HepG2 (cell line): Measurements from ENCODE around the gene SLC16A7. TPM values are rescaled to one million over a fixed set of nuclear protein-coding genes. Genes with fewer than 3 reads are reported as not detected.

Experiments
- ATAC-seq: fragments of 200-7000 bp; cut with Tn5 transposase; 3 replicates; pipeline ENCODE4 v1.9.1; 2020; ENCODE audit warnings: mild to moderate bottlenecking, moderate library complexity
- BruUV-seq: library from RNA; stranded (reverse); fragments of 400-500 nt; replicated peaks from 2 replicates; lab custom pipeline; 2021; lab: Mats Ljungman, UMichigan
- CTCF ChIA-PET: fragments of 300-600 bp; formaldehyde crosslinking; extraction: SDS; loops from one replicate; lab custom pipeline; 2021; ENCODE audit warnings: low total read pairs, inconsistent platforms, low intra/inter-chr PET ratio; lab: Yijun Ruan, JAX
- POLR2A ChIA-PET: fragments of 350-600 bp; sonication (Branson Sonifier 250); formaldehyde crosslinking; loops from one replicate; lab custom pipeline; 2020; ENCODE audit warnings: antibody characterized with exemption, inconsistent platforms; lab: Yijun Ruan, JAX
- DNase-seq: peaks from one replicate; pipeline ENCODE4 v3.0.0-alpha.2; 2015; ENCODE audit warnings: low spot score
- FAIRE-seq: peaks from 3 replicates; lab custom pipeline; 2011; peaks lifted over from hg19 to GRCh38; lab: Jason Lieb, UNC
- H2AFZ ChIP-seq: one replicate; pipeline ENCODE4 v1.6.1; 2011; ENCODE audit warnings: low read length, inconsistent platforms
- H3K27ac ChIP-seq: fragments of 300-600 bp; 3 replicates; pipeline ENCODE4 v1.8.0; 2011; ENCODE audit warnings: mixed run types, mild to moderate bottlenecking, mixed read lengths, low read length, inconsistent platforms; ENCODE audit not compliant: insufficient read depth; ENCODE audit errors: extremely low read length
- H3K27me3 ChIP-seq, 2 experiments: fragments of 200-600 bp in 1 of 2; 2 replicates in 1 of 2; 3 replicates in 1 of 2; pipeline versions ENCODE4 v1.6.0 to v1.8.0; 2011; ENCODE audit warnings: low read length in 2 of 2, mild to moderate bottlenecking in 2 of 2, moderate library complexity in 2 of 2, inconsistent platforms in 1 of 2; ENCODE audit not compliant: insufficient read depth in 2 of 2, control insufficient read depth in 1 of 2
- H3K36me3 ChIP-seq, 2 experiments: fragments of 200-600 bp in 1 of 2; replicated peaks in 1 of 2; 2 replicates in 1 of 2; 3 replicates in 1 of 2; pipeline versions ENCODE4 v1.5.1 to v1.8.0; 2011; ENCODE audit warnings: low read length in 2 of 2, inconsistent platforms in 1 of 2; ENCODE audit not compliant: insufficient read depth in 2 of 2, control insufficient read depth in 1 of 2
- H3K4me1 ChIP-seq: 2 replicates; pipeline ENCODE4 v1.5.1; 2012; ENCODE audit warnings: low read length, inconsistent platforms; ENCODE audit not compliant: insufficient read depth
- H3K4me2 ChIP-seq: 2 replicates; pipeline ENCODE4 v1.6.0; 2011; ENCODE audit warnings: low read depth, low read length, inconsistent platforms
- H3K4me3 ChIP-seq, 3 experiments: fragments of 200-600 bp in 1 of 3; sonication (generic), shearing (Covaris generic) in 1 of 3; replicated peaks in 1 of 3; 2 replicates each; pipeline ENCODE4 v1.5.1; 2011 to 2016; ENCODE audit warnings: low read length in 3 of 3, inconsistent platforms in 2 of 3, low read depth in 2 of 3, mild to moderate bottlenecking in 2 of 3, control low read depth in 1 of 3, mixed read lengths in 1 of 3; ENCODE audit not compliant: insufficient read depth in 1 of 3
- H3K79me2 ChIP-seq: one replicate; pipeline ENCODE4 v1.6.1; 2011; ENCODE audit warnings: low read length, inconsistent platforms; ENCODE audit not compliant: insufficient read depth
- H3K9ac ChIP-seq: 2 replicates; pipeline ENCODE4 v1.6.0; 2011; ENCODE audit warnings: mild to moderate bottlenecking, low read depth, low read length, inconsistent platforms; ENCODE audit not compliant: insufficient read depth
- H3K9me3 ChIP-seq: 2 replicates; pipeline ENCODE4 v1.5.1; 2012; ENCODE audit warnings: mild to moderate bottlenecking, low read length
- H4K20me1 ChIP-seq: 2 replicates; pipeline ENCODE4 v1.6.0; 2011; ENCODE audit warnings: inconsistent platforms, mild to moderate bottlenecking, low read length, moderate library complexity; ENCODE audit not compliant: insufficient read depth
- CAMTA2 ChIP-seq: sonication (generic); formaldehyde crosslinking; IDR thresholded peaks from 2 replicates; pipeline ENCODE4 v1.4.0; 2020; ENCODE audit warnings: mild to moderate bottlenecking, missing genetic modification reagents, borderline replicate concordance
- ERF ChIP-seq: IDR thresholded peaks from 2 replicates; pipeline ENCODE4 v1.6.1; 2018; ENCODE audit warnings: missing biosample characterization, missing genetic modification reagents
- FOXO1 ChIP-seq: sonication (generic); formaldehyde crosslinking; IDR thresholded peaks from 2 replicates; pipeline ENCODE4 v1.4.0; 2020; ENCODE audit warnings: missing genetic modification reagents
- GATAD2A ChIP-seq: IDR thresholded peaks from 2 replicates; pipeline ENCODE4 v1.6.1; 2016
- MEIS2 ChIP-seq: sonication (generic); formaldehyde crosslinking; IDR thresholded peaks from 2 replicates; pipeline ENCODE4 v1.9.0; 2021; ENCODE audit warnings: mild to moderate bottlenecking, missing genetic modification reagents
- MLX ChIP-seq: IDR thresholded peaks from 2 replicates; pipeline ENCODE4 v1.6.1; 2016
- NAIF1 ChIP-seq: sonication (generic); formaldehyde crosslinking; IDR thresholded peaks from 2 replicates; pipeline ENCODE4 v1.5.0; 2020; ENCODE audit warnings: mild to moderate bottlenecking, missing genetic modification reagents, borderline replicate concordance
- NR2F6 ChIP-seq, 2 experiments: IDR thresholded peaks; 2 replicates each; pipeline ENCODE4 v1.6.1; 2016; ENCODE audit warnings: antibody characterized with exemption in 1 of 2, mild to moderate bottlenecking in 1 of 2
- TBX3 ChIP-seq: fragments of 450-650 bp; IDR thresholded peaks from 2 replicates; pipeline ENCODE4 v1.6.1; 2017; ENCODE audit warnings: antibody characterized with exemption, mild to moderate bottlenecking, inconsistent platforms, borderline replicate concordance
- THRA ChIP-seq: sonication (generic); formaldehyde crosslinking; IDR thresholded peaks from 2 replicates; pipeline ENCODE4 v1.4.0; 2020; ENCODE audit warnings: missing genetic modification reagents, borderline replicate concordance
- XBP1 ChIP-seq: sonication (generic); formaldehyde crosslinking; IDR thresholded peaks from 2 replicates; pipeline ENCODE4 v1.5.0; 2020; ENCODE audit warnings: missing genetic modification reagents
- ZFP41 ChIP-seq: sonication (generic); formaldehyde crosslinking; IDR thresholded peaks from 2 replicates; pipeline ENCODE4 v1.4.0; 2020; ENCODE audit warnings: mild to moderate bottlenecking, missing genetic modification reagents, borderline replicate concordance
- ZNF138 ChIP-seq: sonication (generic); formaldehyde crosslinking; IDR thresholded peaks from 2 replicates; pipeline ENCODE4 v1.5.0; 2020; ENCODE audit warnings: mild to moderate bottlenecking, low read depth, missing genetic modification reagents
- ZNF460 ChIP-seq: sonication (generic); formaldehyde crosslinking; IDR thresholded peaks from 2 replicates; pipeline ENCODE4 v1.5.1; 2020; ENCODE audit warnings: missing genetic modification reagents, mild to moderate bottlenecking, borderline replicate concordance
- ZNF746 ChIP-seq: sonication (generic); formaldehyde crosslinking; IDR thresholded peaks from 2 replicates; pipeline ENCODE4 v1.8.0; 2022; ENCODE audit warnings: mild to moderate bottlenecking, missing genetic modification reagents
- ZNF777 ChIP-seq: sonication (generic); formaldehyde crosslinking; IDR thresholded peaks from 2 replicates; pipeline ENCODE4 v1.4.0; 2020; ENCODE audit warnings: missing genetic modification reagents
- WGBS: methylation state at CpG from one replicate; pipeline ENCODE4 v1.1.6; 2017; ENCODE audit warnings: low lambda C conversion rate; 5-methylcytosine and 5-hydroxymethylcytosine counted together
- in situ Hi-C: cut with HindIII; loops from 2 replicates; pipeline ENCODE4 v1.10.0; 2017; ENCODE audit warnings: low pct_unique_long_range_greater_than_20kb; ENCODE audit not compliant: extremely low pct_ligation_motif_present
- intact Hi-C: fragments of 100-400 bp; cut with micrococcal nuclease; formaldehyde crosslinking; loops from one replicate; pipeline ENCODE4 v1.10.0; 2022; ENCODE audit not compliant: unreplicated experiment
- polyA plus RNA-seq, 8 experiments: library from polyadenylated mRNA; depleted of rRNA in 3 of 8; stranded (reverse) in 7 of 8; unstranded in 1 of 8; fragments of >200 nt; fragmentation: Illumina TruSeq in 4 of 8; extraction: Trizol in 4 of 8; gene quantifications; 2 replicates each; pipeline versions ENCODE4 v1.2.1 to v1.2.3, GENCODE V29; 2011 to 2016; ENCODE audit warnings: low read depth in 4 of 8, missing spikeins in 1 of 8, mixed read lengths in 1 of 8; ENCODE audit not compliant: insufficient read depth in 1 of 8
- total RNA-seq, 5 experiments: library from RNA; depleted of rRNA; stranded (reverse); fragments of >200 nt; fragmentation: Illumina TruSeq; extraction: Trizol; gene quantifications; 2 replicates each; pipeline ENCODE4 v1.2.3, GENCODE V29; 2016; ENCODE audit warnings: low read depth in 1 of 5

SLC16A7 gene
- total and polyA plus RNA-seq, 2 of the 13 experiments (the other 11 are each of a cell fraction or from before 2014, with no cell fraction given) = 1.3 to 1.6 TPM

GRCh38 chr12:59624732-59625460 is 29.1 kb downstream of the SLC16A7 start:
- in situ Hi-C loops (no loop called here), intact Hi-C loops (no loop called here)
- Histone ChIP-seq H3K27me3 (no peaks in the 10 kb centered on the region), H4K20me1 (no peaks in the 10 kb centered on the region), H3K4me2 (no peak overlapping the region), H3K79me2 (no peaks in the 10 kb centered on the region), H3K4me1 (no peaks in the 10 kb centered on the region), H3K27ac (no peak overlapping the region), H3K36me3 (no peaks in the 10 kb centered on the region), H3K9ac (no peak overlapping the region), H3K4me3 (no peak overlapping the region), H3K9me3 (no peaks in the 10 kb centered on the region), H2AFZ (no peak overlapping the region)
- ChIA-PET POLR2A (no interaction called here), CTCF (no interaction called here)
- WGBS = 20% methylated on average over 1 of the region's 1 CpG
- no peak for ATAC-seq
- FAIRE-seq = no peak
- TF ChIP-seq ZNF746 (CRISPR knock-in tag) (no peak), TBX3 (no peak), NR2F6 (IDR thresholded peaks at IDR 0.05) (no peak), NR2F6 (CRISPR knock-in tag; IDR thresholded peaks at IDR 0.05) (no peak), MEIS2 (CRISPR knock-in tag) (no peak), GATAD2A (CRISPR knock-in tag) (no peak), ZFP41 (CRISPR knock-in tag) (no peak), ZNF460 (CRISPR knock-in tag) (no peak), ERF (CRISPR knock-in tag) (no peak), XBP1 (CRISPR knock-in tag) (no peak), MLX (no peak), CAMTA2 (CRISPR knock-in tag) (no peak), ZNF138 (CRISPR knock-in tag) (no peak), FOXO1 (CRISPR knock-in tag) (no peak), THRA (CRISPR knock-in tag) (no peak), ZNF777 (no peak), NAIF1 (no peak)
- DNase-seq = no peak
- no TSS peak for BruUV-seq
